Measurements from ENCODE around the gene GNG12.

- TF ChIP-seq CTCF (IDR thresholded peaks at IDR 0.05) = no peak
- TF ChIP-seq MAX (CRISPR knock-in tag; IDR thresholded peaks at IDR 0.05) = no peak
- TF ChIP-seq FOXK1 (CRISPR knock-in tag; IDR thresholded peaks at IDR 0.05) = no peak
- no peak for TF ChIP-seq JUN (CRISPR knock-in tag; IDR thresholded peaks at IDR 0.05)
- TF ChIP-seq, protein P1, sequence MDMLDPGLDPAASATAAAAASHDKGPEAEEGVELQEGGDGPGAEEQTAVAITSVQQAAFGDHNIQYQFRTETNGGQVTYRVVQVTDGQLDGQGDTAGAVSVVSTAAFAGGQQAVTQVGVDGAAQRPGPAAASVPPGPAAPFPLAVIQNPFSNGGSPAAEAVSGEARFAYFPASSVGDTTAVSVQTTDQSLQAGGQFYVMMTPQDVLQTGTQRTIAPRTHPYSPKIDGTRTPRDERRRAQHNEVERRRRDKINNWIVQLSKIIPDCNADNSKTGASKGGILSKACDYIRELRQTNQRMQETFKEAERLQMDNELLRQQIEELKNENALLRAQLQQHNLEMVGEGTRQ (CRISPR knock-in tag; IDR thresholded peaks at IDR 0.05) = no peak
- TF ChIP-seq NR2C2 (CRISPR knock-in tag; IDR thresholded peaks at IDR 0.05) = no peak
- TF ChIP-seq SP1 (CRISPR knock-in tag; conservative IDR thresholded peaks at IDR 0.05) = no peak
- TF ChIP-seq ZNF232 (CRISPR knock-in tag; IDR thresholded peaks at IDR 0.05) = no peak
- no peak for TF ChIP-seq NR3C1 (CRISPR knock-in tag; conservative IDR thresholded peaks at IDR 0.05; ENCODE audit: low read depth)
- no peak for TF ChIP-seq AFF4 (CRISPR knock-in tag; IDR thresholded peaks at IDR 0.05; ENCODE audit: borderline replicate concordance)
- no peak for TF ChIP-seq TCF7 (CRISPR knock-in tag; IDR thresholded peaks at IDR 0.05; ENCODE audit: low read depth)
These were observed 110.1 kb downstream of the GNG12 start for GRCh38 chr1:67723126-67723525.
